H1 (cell line): ENCODE data around the gene KIF23. TPM values are rescaled to one million over a fixed set of nuclear protein-coding genes. Genes with fewer than 3 reads are reported as not detected.

ENCODE experiments used
- CTCF ChIA-PET: fragments of 300-600 bp; sonication (Branson Sonifier 250); formaldehyde crosslinking; loops from one replicate; lab custom pipeline; 2021; ENCODE audit not compliant: partially characterized antibody; lab: Charles Lee
- POLR2A ChIA-PET: fragments of 300-600 bp; sonication (Branson Sonifier 250); formaldehyde crosslinking; loops from one replicate; lab custom pipeline; 2021; ENCODE audit warnings: inconsistent platforms; ENCODE audit not compliant: partially characterized antibody; lab: Charles Lee
- DNase-seq, 2 experiments: peaks; one replicate each; pipeline versions ENCODE4 v3.0.0 to v3.0.0-alpha.2; 2010 to 2022; ENCODE audit warnings: low spot score in 2 of 2, low read depth in 1 of 2, mixed read lengths in 1 of 2
- FAIRE-seq: peaks from 2 replicates; lab custom pipeline; 2011; peaks lifted over from hg19 to GRCh38; lab: Jason Lieb, UNC
- H2AFZ ChIP-seq: 2 replicates; pipeline ENCODE4 v1.8.1; 2012; ENCODE audit warnings: low read length, inconsistent platforms
- H2AK5ac ChIP-seq: 2 replicates; pipeline ENCODE4 v1.6.1; 2013; ENCODE audit warnings: low read depth, low read length
- H2BK120ac ChIP-seq: replicated peaks from 2 replicates; pipeline ENCODE3; 2013; ENCODE audit warnings: low read depth, low read length, inconsistent platforms
- H2BK12ac ChIP-seq: 2 replicates; pipeline ENCODE4 v1.6.1; 2013; ENCODE audit warnings: low read depth, low read length
- H2BK15ac ChIP-seq: 2 replicates; pipeline ENCODE4 v1.6.1; 2013; ENCODE audit warnings: low read length
- H2BK20ac ChIP-seq: 2 replicates; pipeline ENCODE4 v1.6.1; 2013; ENCODE audit warnings: low read length
- H2BK5ac ChIP-seq: 2 replicates; pipeline ENCODE4 v1.6.1; 2013; ENCODE audit warnings: low read depth, low read length
- H3K14ac ChIP-seq: 2 replicates; pipeline ENCODE4 v1.6.1; 2013; ENCODE audit warnings: inconsistent platforms; ENCODE audit not compliant: insufficient read length
- H3K18ac ChIP-seq: 2 replicates; pipeline ENCODE4 v1.6.1; 2013; ENCODE audit warnings: low read length; ENCODE audit errors: extremely low read depth
- H3K23ac ChIP-seq: 2 replicates; pipeline ENCODE4 v1.6.1; 2013; ENCODE audit warnings: inconsistent platforms; ENCODE audit not compliant: insufficient read length
- H3K23me2 ChIP-seq: 2 replicates; pipeline ENCODE4 v1.6.1; 2013; ENCODE audit warnings: low read depth, low read length
- H3K27ac ChIP-seq: 2 replicates; pipeline ENCODE4 v1.6.1; 2011; ENCODE audit warnings: low read depth, low read length, inconsistent platforms
- H3K27me3 ChIP-seq, 4 experiments: replicated peaks in 1 of 4; 1 replicate in 1 of 4; 2 replicates in 3 of 4; pipeline versions ENCODE4 v1.6.1 to v1.8.1; 2011 to 2013; ENCODE audit warnings: low read length in 3 of 4, mild to moderate bottlenecking in 3 of 4, inconsistent platforms in 2 of 4, mixed read lengths in 2 of 4, moderate library complexity in 1 of 4; ENCODE audit not compliant: control insufficient read depth in 3 of 4, insufficient read depth in 3 of 4; ENCODE audit errors: extremely low read depth in 1 of 4
- H3K36me3 ChIP-seq, 4 experiments: 2 replicates each; pipeline versions ENCODE4 v1.6.1 to v1.8.1; 2011 to 2013; ENCODE audit warnings: mild to moderate bottlenecking in 4 of 4, low read length in 3 of 4, moderate library complexity in 2 of 4, control low read depth in 1 of 4, inconsistent platforms in 1 of 4; ENCODE audit not compliant: insufficient read depth in 4 of 4, control insufficient read depth in 2 of 4
- H3K4ac ChIP-seq: replicated peaks from 2 replicates; pipeline ENCODE3; 2013; ENCODE audit warnings: low read length, low read depth, mixed read lengths, inconsistent platforms; ENCODE audit not compliant: insufficient read length
- H3K4me1 ChIP-seq, 4 experiments: replicated peaks in 1 of 4; 1 replicate in 1 of 4; 2 replicates in 3 of 4; pipeline versions ENCODE4 v1.6.1 to v1.8.1; 2011 to 2013; ENCODE audit warnings: low read length in 3 of 4, inconsistent platforms in 2 of 4, mixed read lengths in 1 of 4; ENCODE audit not compliant: insufficient read depth in 4 of 4, control insufficient read depth in 3 of 4
- H3K4me2 ChIP-seq, 2 experiments: 2 replicates each; pipeline versions ENCODE4 v1.6.1 to v1.8.1; 2011 to 2013; ENCODE audit warnings: low read depth in 2 of 2, low read length in 2 of 2, control low read depth in 1 of 2, inconsistent platforms in 1 of 2, mild to moderate bottlenecking in 1 of 2; ENCODE audit not compliant: insufficient read depth in 1 of 2
- H3K4me3 ChIP-seq, 4 experiments: fragments of 200-600, 300-600 bp in 1 of 4; sonication (generic), shearing (Covaris generic), sonication (Bioruptor Twin) in 1 of 4; 2 replicates each; pipeline versions ENCODE4 v1.5.1 to v1.8.1; 2011 to 2016; ENCODE audit warnings: low read length in 4 of 4, low read depth in 3 of 4, control low read depth in 2 of 4, inconsistent platforms in 2 of 4, mild to moderate bottlenecking in 2 of 4, mixed read lengths in 1 of 4, moderate library complexity in 1 of 4; ENCODE audit not compliant: insufficient read depth in 2 of 4; ENCODE audit errors: extremely low read depth in 1 of 4
- H3K56ac ChIP-seq: replicated peaks from 2 replicates; pipeline ENCODE3; 2013; ENCODE audit warnings: low read depth, mild to moderate bottlenecking, mixed read lengths, low read length, inconsistent platforms; ENCODE audit not compliant: insufficient read length
- H3K79me1 ChIP-seq: 2 replicates; pipeline ENCODE4 v1.6.1; 2013; ENCODE audit warnings: low read depth, low read length, control low read depth
- H3K79me2 ChIP-seq, 2 experiments: 2 replicates each; pipeline versions ENCODE4 v1.6.1 to v1.8.1; 2012 to 2013; ENCODE audit warnings: low read length in 2 of 2, mild to moderate bottlenecking in 2 of 2, inconsistent platforms in 1 of 2; ENCODE audit not compliant: insufficient read depth in 2 of 2, control insufficient read depth in 1 of 2
- H3K9ac ChIP-seq, 4 experiments: replicated peaks in 1 of 4; 1 replicate in 1 of 4; 2 replicates in 3 of 4; pipeline versions ENCODE4 v1.6.1 to v1.8.1; 2011 to 2013; ENCODE audit warnings: low read depth in 3 of 4, low read length in 3 of 4, control low read depth in 2 of 4, mild to moderate bottlenecking in 2 of 4, moderate library complexity in 2 of 4, inconsistent platforms in 1 of 4; ENCODE audit errors: extremely low read depth in 1 of 4
- H3K9me3 ChIP-seq, 2 experiments: 2 replicates each; pipeline versions ENCODE4 v1.6.1 to v1.8.1; 2012 to 2013; ENCODE audit warnings: mild to moderate bottlenecking in 2 of 2, moderate library complexity in 2 of 2, control low read depth in 1 of 2, inconsistent platforms in 1 of 2, low read depth in 1 of 2, low read length in 1 of 2, mixed read lengths in 1 of 2; ENCODE audit not compliant: insufficient read depth in 2 of 2
- H4K20me1 ChIP-seq, 2 experiments: replicated peaks in 1 of 2; 2 replicates each; pipeline versions ENCODE3 to v1.8.1; 2011 to 2013; ENCODE audit warnings: inconsistent platforms in 2 of 2, low read length in 2 of 2, mild to moderate bottlenecking in 1 of 2; ENCODE audit not compliant: insufficient read depth in 2 of 2, control insufficient read depth in 1 of 2
- H4K5ac ChIP-seq: 2 replicates; pipeline ENCODE4 v1.6.1; 2013; ENCODE audit warnings: low read length, low read depth, mixed read lengths, inconsistent platforms; ENCODE audit not compliant: insufficient read length
- H4K8ac ChIP-seq: 2 replicates; pipeline ENCODE4 v1.8.0; 2013; ENCODE audit warnings: mild to moderate bottlenecking, moderate library complexity, low read length, inconsistent platforms; ENCODE audit not compliant: insufficient read depth; ENCODE audit errors: extremely low read depth
- H4K91ac ChIP-seq: replicated peaks from 2 replicates; pipeline ENCODE3; 2013; ENCODE audit warnings: low read length, mixed read lengths, inconsistent platforms; ENCODE audit not compliant: insufficient read length
- ASH2L ChIP-seq: fragments of 200-600, 300-600 bp; sonication (generic); IDR thresholded peaks from one replicate; pipeline ENCODE4 v1.7.1; 2017; ENCODE audit warnings: low read length
- CBX8 ChIP-seq: fragments of 300-800, 300-1000 bp; sonication (generic); IDR thresholded peaks from 2 replicates; pipeline ENCODE4 v1.7.1; 2016; ENCODE audit warnings: low read depth, low read length, borderline replicate concordance
- CEBPB ChIP-seq: IDR thresholded peaks from 2 replicates; pipeline ENCODE4 v1.6.1; 2012; ENCODE audit warnings: low read depth, low read length
- EZH2 ChIP-seq: fragments of 200-600 bp; sonication (generic); IDR thresholded peaks from 2 replicates; pipeline ENCODE4 v1.7.1; 2012; ENCODE audit warnings: low read depth, mild to moderate bottlenecking, moderate library complexity, low read length, inconsistent platforms; ENCODE audit not compliant: severe bottlenecking
- KDM4A ChIP-seq: IDR thresholded peaks from one replicate; pipeline ENCODE4 v1.7.1; 2012; ENCODE audit warnings: low read depth, mild to moderate bottlenecking, moderate library complexity, low read length, inconsistent platforms; ENCODE audit not compliant: severe bottlenecking
- POLR2A ChIP-seq, 2 experiments: IDR thresholded peaks; 1 replicate in 1 of 2; 2 replicates in 1 of 2; pipeline ENCODE4 v1.6.1; 2011; ENCODE audit warnings: low read depth in 2 of 2, low read length in 2 of 2, mild to moderate bottlenecking in 2 of 2; ENCODE audit errors: control extremely low read depth in 1 of 2
- SIRT6 ChIP-seq: IDR thresholded peaks from one replicate; pipeline ENCODE4 v1.7.1; 2012; ENCODE audit warnings: low read length, inconsistent platforms
- SP2 ChIP-seq: IDR thresholded peaks from 2 replicates; pipeline ENCODE4 v1.6.1; 2012; ENCODE audit warnings: mild to moderate bottlenecking, low read length, inconsistent platforms
- TAF1 ChIP-seq: IDR thresholded peaks from 2 replicates; pipeline ENCODE4 v1.6.1; 2011; ENCODE audit warnings: mild to moderate bottlenecking, low read depth, low read length
- TAF7 ChIP-seq: optimal IDR thresholded peaks from 2 replicates; pipeline ENCODE3; 2011; ENCODE audit warnings: low read depth, mild to moderate bottlenecking, inconsistent platforms, low read length, moderate library complexity, borderline replicate concordance
- TBP ChIP-seq: IDR thresholded peaks from 2 replicates; pipeline ENCODE4 v1.6.1; 2011; ENCODE audit warnings: low read depth, low read length, improper control_type of control experiment
- WGBS, 2 experiments: shearing (Covaris generic) in 1 of 2; methylation state at CpG; one replicate each; pipeline versions ENCODE4 v1.1.6 to v1.1.7; 2013 to 2015; ENCODE audit warnings: low lambda C conversion rate in 2 of 2, mixed read lengths in 2 of 2, inconsistent platforms in 1 of 2, low coverage in 1 of 2, missing lambda C conversion rate in 1 of 2; ENCODE audit not compliant: insufficient replicate concordance in 2 of 2, insufficient coverage in 1 of 2, insufficient read length in 1 of 2; ENCODE audit errors: extremely low coverage in 1 of 2, missing lambda C conversion rate in 1 of 2; 5-methylcytosine and 5-hydroxymethylcytosine counted together
- polyA plus RNA-seq, 7 experiments: library from polyadenylated mRNA; depleted of rRNA in 3 of 7; stranded (reverse) in 5 of 7; unstranded in 2 of 7; fragments of >200 nt in 5 of 7; fragments of 200-250 nt in 2 of 7; gene quantifications; 1 replicate in 5 of 7; 2 replicates in 1 of 7; 4 replicates in 1 of 7; pipeline versions ENCODE4 v1.2.1 to v1.2.3, GENCODE V29; 2011 to 2013; ENCODE audit warnings: missing spikeins in 2 of 7, mixed read lengths in 2 of 7
- total RNA-seq: library from RNA; stranded (reverse); fragmentation: NEBNext Ultra II Directional; extraction: Animal tissue kit (Norgen Biotek cat#: 25700); gene quantifications from 2 replicates; pipeline ENCODE4 v1.2.1, GENCODE V29; 2021
- TF ChIP-seq, protein P1 (sequence below): IDR thresholded peaks from 2 replicates; pipeline ENCODE4 v1.6.1; 2012; ENCODE audit warnings: inconsistent platforms

The KIF23 gene
- total and polyA plus RNA-seq, 2 of the 8 experiments (the other 6 are each of a cell fraction or from before 2014, with no cell fraction given) = 26.2 to 77.4 TPM

DNA sequence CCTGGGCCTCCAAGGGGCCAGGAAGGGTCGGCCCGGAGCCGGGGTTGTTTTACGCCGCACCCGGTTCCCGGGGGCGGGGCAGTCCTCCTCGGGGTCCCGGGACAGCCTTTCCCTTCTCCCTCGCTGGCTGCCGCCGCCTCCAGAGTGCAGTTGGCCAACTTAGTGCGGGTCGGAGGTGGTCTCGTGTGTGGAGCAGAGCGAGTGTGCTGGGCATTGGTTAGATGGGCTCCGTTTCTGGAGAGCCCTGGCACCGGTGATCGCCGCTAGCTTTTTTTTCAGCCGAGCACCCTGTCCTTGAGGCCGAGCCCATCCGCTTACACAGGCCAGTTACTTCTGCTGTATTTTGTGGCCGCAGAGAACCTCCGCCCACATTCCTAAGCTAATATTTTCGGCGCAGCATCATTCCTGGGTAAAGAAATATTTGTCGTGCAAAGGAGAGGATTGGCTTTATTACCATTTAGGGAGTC, 585 bp downstream of the KIF23 start:
- no peak for FAIRE-seq
- peaks cover 5 to 24% (median 17%) of the 10 kb centered on the region in 4 experiments for H3K36me3 ChIP-seq
- H3K4me3 ChIP-seq = peak overlapping the region; percentile 81 to 95 (median 88)
- no peaks in the 10 kb centered on the region for H3K27me3 ChIP-seq
- peak overlapping the region; percentile 53; the same call in 1 of the 2 replicates for H3K27ac ChIP-seq
- no peak overlapping the region for H3K14ac ChIP-seq
- peaks cover 0 to 2% (median under 1%) of the 10 kb centered on the region in 4 experiments; a peak in 2 of 7 replicates for H3K4me1 ChIP-seq
- H3K56ac ChIP-seq = no peak overlapping the region
- 1% methylated on average over 27 of the region's 29 CpGs; no CpG with 5 or more reads in 1 of the 2 experiments for WGBS, 2 experiments
- H4K5ac ChIP-seq = peak overlapping the region; percentile 81
- H2BK20ac ChIP-seq = no peak overlapping the region
- H4K91ac ChIP-seq = peak overlapping the region; percentile 79
- no peak overlapping the region for H2BK12ac ChIP-seq
- H4K20me1 ChIP-seq = peaks cover 0 to 2% of the 10 kb centered on the region in 2 experiments
- 0 out of 2 replicates have a peak overlapping the region, but pooled peaks have one; percentile 49 for H2AFZ ChIP-seq
- no peak overlapping the region for H3K23ac ChIP-seq
- H3K4ac ChIP-seq = no peak overlapping the region
- peak overlapping the region; percentile 88; the same call in 1 of the 2 replicates for H3K18ac ChIP-seq
- no peak overlapping the region for H2AK5ac ChIP-seq
- peaks cover 5% of the 10 kb centered on the region; the same call in 1 of the 2 replicates for H3K23me2 ChIP-seq
- peak overlapping the region; percentile 0; the same call in 1 of the 2 replicates for H4K8ac ChIP-seq
- ChIA-PET POLR2A (interaction anchor here (0.7 to 8.0 kb wide), 9 partner anchors 8 to 254 kb away, joined by 3 to 97 read pairs (median 5); partner anchors contain the start of genes GLCE and RPLP1), CTCF (interaction anchor here (0.6 to 1.3 kb wide), 4 partner anchors 11 to 32 kb away, joined by 3 to 4 read pairs (median 3); no protein-coding TSS in a partner anchor)
- peak overlapping the region; percentile 77; the same call in 1 of the 2 replicates for H2BK5ac ChIP-seq
- H3K9me3 ChIP-seq = no peaks in the 10 kb centered on the region
- H3K4me2 ChIP-seq = peak overlapping the region; percentile 78 to 92
- peak in 1 of 2 experiments; percentile 79 for DNase-seq
- peak overlapping the region; percentile 64 to 81 (median 70) for H3K9ac ChIP-seq
- peaks cover 5 to 43% of the 10 kb centered on the region in 2 experiments; a peak in 3 of 4 replicates for H3K79me2 ChIP-seq
- H2BK15ac ChIP-seq = no peak overlapping the region
- H2BK120ac ChIP-seq = no peak overlapping the region
- H3K79me1 ChIP-seq = peaks cover 3% of the 10 kb centered on the region
- TF ChIP-seq, protein P1, sequence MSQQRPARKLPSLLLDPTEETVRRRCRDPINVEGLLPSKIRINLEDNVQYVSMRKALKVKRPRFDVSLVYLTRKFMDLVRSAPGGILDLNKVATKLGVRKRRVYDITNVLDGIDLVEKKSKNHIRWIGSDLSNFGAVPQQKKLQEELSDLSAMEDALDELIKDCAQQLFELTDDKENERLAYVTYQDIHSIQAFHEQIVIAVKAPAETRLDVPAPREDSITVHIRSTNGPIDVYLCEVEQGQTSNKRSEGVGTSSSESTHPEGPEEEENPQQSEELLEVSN = no peak
- TF ChIP-seq TAF7 = no peak
- TF ChIP-seq POLR2A (IDR thresholded peaks at IDR 0.05; ENCODE audit: control extremely low read depth in 1 of 2, low read depth in 2 of 2, low read length in 2 of 2) = peak in 1 of 2 experiments; percentile 14; a peak in 1 of 3 replicates
- TF ChIP-seq KDM4A = peak; percentile 63
- TF ChIP-seq SIRT6 = no peak
- no peak for TF ChIP-seq ASH2L
- no peak for TF ChIP-seq CBX8
- TF ChIP-seq EZH2 = no peak
- TF ChIP-seq CEBPB = no peak
- no peak for TF ChIP-seq SP2
- TF ChIP-seq TAF1 = peak; percentile 38; the same call in 1 of the 2 replicates
- TF ChIP-seq TBP = peak; percentile 42; the same call in 1 of the 2 replicates
